SK-N-MC (cell line): ENCODE results near the gene RNF2.

Source experiments
- DNase-seq: peaks from one replicate; pipeline ENCODE4 v3.0.0-alpha.2; 2011; ENCODE audit warnings: low read depth, low spot score
- H3K27ac ChIP-seq: fragments of 200-600 bp; sonication (generic); 2 replicates; pipeline ENCODE4 v1.5.1; 2016; ENCODE audit warnings: mixed run types
- H3K36me3 ChIP-seq: fragments of 200-600 bp; sonication (generic); 2 replicates; pipeline ENCODE4 v1.6.1; 2017; ENCODE audit warnings: antibody characterized with exemption, low read length, mixed read lengths; ENCODE audit not compliant: insufficient read depth
- H3K4me3 ChIP-seq: fragments of 200-600 bp; sonication (generic); 2 replicates; pipeline ENCODE4 v1.5.1; 2016
- H3K9ac ChIP-seq: fragments of 200-600 bp; sonication (generic); 2 replicates; pipeline ENCODE4 v1.8.0; 2017; ENCODE audit warnings: mixed run types, mixed read lengths; ENCODE audit not compliant: insufficient read length
- H3K9me3 ChIP-seq: fragments of 200-600 bp; sonication (generic); 2 replicates; pipeline ENCODE4 v1.6.1; 2017; ENCODE audit warnings: low read depth, mild to moderate bottlenecking, antibody characterized with exemption, low read length, moderate library complexity, mixed read lengths
- EZH2 ChIP-seq: fragments of 200-600 bp; sonication (generic); IDR thresholded peaks from one replicate; pipeline ENCODE4 v1.6.1; 2017; ENCODE audit warnings: antibody characterized with exemption
- FOXP2 ChIP-seq: optimal IDR thresholded peaks from 2 replicates; pipeline ENCODE3; 2011; ENCODE audit warnings: mild to moderate bottlenecking, moderate library complexity; ENCODE audit not compliant: insufficient read depth; ENCODE audit errors: extremely low read length, control extremely low read depth
- POLR2AphosphoS5 ChIP-seq: IDR thresholded peaks from 2 replicates; pipeline ENCODE4 v1.6.1; 2012; ENCODE audit warnings: mild to moderate bottlenecking, low read depth, low read length, borderline replicate concordance

Gene RNF2

DNA sequence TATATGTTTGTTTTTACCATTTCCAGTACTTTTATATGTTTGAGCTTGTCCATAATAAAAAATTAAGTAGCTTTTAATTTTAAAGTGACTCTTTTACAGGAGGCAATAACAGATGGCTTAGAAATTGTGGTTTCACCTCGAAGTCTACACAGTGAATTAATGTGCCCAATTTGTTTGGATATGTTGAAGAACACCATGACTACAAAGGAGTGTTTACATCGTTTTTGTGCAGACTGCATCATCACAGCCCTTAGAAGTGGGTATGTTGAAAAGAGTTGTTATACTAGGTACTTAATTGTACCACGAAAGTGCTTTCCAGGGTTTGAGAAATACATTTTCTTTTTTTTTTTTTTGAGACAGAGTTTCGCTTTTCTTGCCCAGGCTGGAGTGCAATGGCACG lies 46.1 kb downstream of the RNF2 start:
- Histone ChIP-seq H3K4me3 (no peak overlapping the region), H3K9me3 (no peaks in the 10 kb centered on the region; the same call in 1 of the 2 replicates), H3K36me3 (peaks cover 65% of the 10 kb centered on the region), H3K27ac (no peak overlapping the region), H3K9ac (no peak overlapping the region)
- no peak for TF ChIP-seq EZH2
- TF ChIP-seq POLR2AphosphoS5: no peak
- TF ChIP-seq FOXP2: no peak
- DNase-seq: no peak

DNA sequence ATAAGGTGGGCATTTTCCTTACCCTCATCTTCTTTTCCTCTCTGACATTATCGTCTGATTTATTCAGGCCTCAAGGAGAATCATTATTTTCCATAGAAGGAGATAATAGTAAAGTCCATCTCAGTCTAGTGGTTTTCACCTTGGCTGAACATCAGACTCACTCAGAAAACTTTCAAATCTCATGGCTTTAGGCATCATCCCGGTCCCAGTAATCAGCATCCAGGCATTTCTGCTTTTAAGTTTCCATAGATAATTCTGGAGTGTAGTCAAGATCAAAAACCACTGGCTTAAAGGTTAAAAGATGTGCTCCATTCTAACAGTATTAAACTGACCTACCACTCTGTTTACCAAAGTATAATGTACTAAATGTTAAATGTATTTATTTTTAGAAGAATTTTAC lies 49.4 kb downstream of the RNF2 start:
- TF ChIP-seq FOXP2 (no peak), POLR2AphosphoS5 (no peak), EZH2 (no peak)
- H3K36me3 ChIP-seq: peaks cover 65% of the 10 kb centered on the region
- DNase-seq: no peak
- no peak overlapping the region for H3K27ac ChIP-seq
- no peak overlapping the region for H3K4me3 ChIP-seq
- no peak overlapping the region for H3K9ac ChIP-seq
- H3K9me3 ChIP-seq: peaks cover 6% of the 10 kb centered on the region; the same call in 1 of the 2 replicates

DNA sequence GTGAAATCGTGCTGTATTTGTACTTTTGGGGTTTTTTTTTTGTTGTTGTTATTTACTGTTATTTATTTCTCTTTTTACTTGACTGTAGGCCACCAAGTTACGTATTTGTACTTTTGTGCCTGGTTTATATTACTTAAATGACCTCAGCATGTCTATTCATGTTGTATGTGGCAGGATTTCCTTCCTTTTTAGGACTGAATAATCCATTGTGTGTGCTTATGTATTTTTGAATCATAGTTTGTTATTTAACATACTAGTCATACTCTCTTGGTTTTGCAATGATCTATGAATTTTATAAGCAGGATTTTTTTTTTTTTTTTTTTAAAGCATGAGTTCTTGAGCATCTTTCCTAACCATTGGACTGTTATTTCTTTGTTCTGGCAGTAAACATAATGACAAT lies 51.2 kb downstream of the RNF2 start:
- no peak for DNase-seq
- no peak for TF ChIP-seq POLR2AphosphoS5
- TF ChIP-seq EZH2: no peak
- TF ChIP-seq FOXP2: no peak
- H3K27ac ChIP-seq: no peak overlapping the region
- peaks cover 74% of the 10 kb centered on the region for H3K36me3 ChIP-seq
- no peak overlapping the region for H3K9ac ChIP-seq
- H3K9me3 ChIP-seq: peaks cover 6% of the 10 kb centered on the region; the same call in 1 of the 2 replicates
- H3K4me3 ChIP-seq: no peak overlapping the region

DNA sequence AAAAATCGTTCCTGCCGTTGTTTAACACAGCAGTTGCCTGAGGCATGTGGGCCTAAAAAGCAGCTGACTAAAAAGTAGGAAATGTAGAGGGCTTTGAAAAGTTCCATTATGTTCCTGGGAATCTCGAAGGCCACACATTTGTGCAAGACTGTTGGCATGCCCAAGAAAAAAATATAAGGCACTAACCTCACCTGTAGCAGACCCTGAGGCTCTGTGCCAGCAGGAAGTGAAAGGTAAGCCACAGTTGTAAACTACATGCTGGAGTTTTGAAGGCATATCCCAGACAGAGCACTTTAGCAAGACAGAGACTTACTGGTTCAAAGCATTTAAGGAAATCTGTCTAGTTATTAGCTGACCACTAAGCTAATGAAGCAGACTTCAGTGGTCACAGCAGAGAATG lies 58.7 kb downstream of the RNF2 start:
- H3K9ac ChIP-seq: no peak overlapping the region
- H3K36me3 ChIP-seq: peaks cover 56% of the 10 kb centered on the region
- TF ChIP-seq FOXP2 (no peak), POLR2AphosphoS5 (no peak), EZH2 (no peak)
- H3K27ac ChIP-seq: no peak overlapping the region
- H3K9me3 ChIP-seq: peaks cover 6% of the 10 kb centered on the region; the same call in 1 of the 2 replicates
- no peak for DNase-seq
- H3K4me3 ChIP-seq: no peak overlapping the region

DNA sequence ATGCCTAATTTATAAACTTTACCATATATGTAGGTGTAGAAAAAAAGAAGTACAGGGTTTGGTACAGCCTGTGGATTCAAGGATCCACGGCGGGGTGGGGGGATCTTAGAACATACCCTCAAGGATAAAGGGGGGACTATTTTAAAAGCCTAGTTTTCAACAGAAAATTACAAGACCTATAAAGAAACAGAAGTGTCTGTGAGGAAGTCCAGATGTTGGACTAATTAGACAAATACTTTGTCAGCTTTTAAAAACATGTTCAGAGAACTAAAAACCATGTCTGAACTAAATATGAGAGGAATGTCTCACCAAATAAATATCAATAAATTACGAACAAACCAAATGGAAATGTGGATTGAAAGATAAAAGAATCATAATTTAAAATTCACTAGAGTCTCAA lies 59.8 kb downstream of the RNF2 start:
- no peak for DNase-seq
- Histone ChIP-seq H3K4me3 (no peak overlapping the region), H3K36me3 (peaks cover 45% of the 10 kb centered on the region), H3K9ac (no peak overlapping the region), H3K9me3 (no peaks in the 10 kb centered on the region), H3K27ac (no peak overlapping the region)
- TF ChIP-seq POLR2AphosphoS5 (no peak), EZH2 (no peak), FOXP2 (no peak)

DNA sequence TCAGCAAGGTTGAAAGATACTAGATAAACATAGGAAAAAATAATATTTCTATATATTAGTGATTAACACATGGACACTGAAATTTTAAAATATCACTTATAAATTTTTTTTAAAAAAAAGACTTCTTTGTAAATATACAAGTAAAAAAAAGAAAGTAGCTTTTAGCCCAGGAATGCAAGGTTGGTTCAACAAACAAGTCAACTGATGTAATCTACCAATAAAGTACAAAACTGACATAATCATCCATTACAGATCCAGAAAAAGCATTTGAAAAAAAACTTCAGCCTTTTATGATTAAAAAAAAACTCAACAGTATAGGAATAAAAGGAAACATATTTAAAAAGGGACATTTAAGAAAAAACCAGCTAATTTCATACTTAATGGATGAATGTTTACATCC lies 63.0 kb downstream of the RNF2 start:
- DNase-seq: no peak
- Histone ChIP-seq H3K9me3 (no peaks in the 10 kb centered on the region), H3K9ac (no peak overlapping the region), H3K4me3 (no peak overlapping the region), H3K27ac (no peak overlapping the region), H3K36me3 (peaks cover 17% of the 10 kb centered on the region)
- TF ChIP-seq EZH2: no peak
- no peak for TF ChIP-seq FOXP2
- no peak for TF ChIP-seq POLR2AphosphoS5

DNA sequence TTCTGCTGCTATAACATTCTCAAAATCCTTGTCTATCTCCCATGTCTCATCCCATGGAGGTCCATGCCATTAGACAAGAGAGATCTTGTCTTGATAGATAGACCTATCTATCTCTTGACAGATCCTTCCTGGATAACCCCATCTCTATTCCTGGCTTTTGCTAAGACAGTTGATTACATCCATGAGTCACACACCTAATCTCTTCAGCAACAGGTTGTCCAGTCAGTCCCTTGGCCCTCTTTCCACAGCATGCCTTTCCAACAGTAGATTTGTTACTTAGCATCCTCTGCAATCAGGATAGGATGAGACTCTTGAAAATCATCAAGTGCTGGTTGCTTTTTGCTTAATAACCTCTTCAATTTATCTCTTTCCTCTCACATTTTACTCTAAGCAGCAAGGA lies 64.8 kb downstream of the RNF2 start:
- H3K4me3 ChIP-seq: no peak overlapping the region
- no peaks in the 10 kb centered on the region for H3K36me3 ChIP-seq
- no peak for DNase-seq
- no peaks in the 10 kb centered on the region for H3K9me3 ChIP-seq
- TF ChIP-seq POLR2AphosphoS5: no peak
- TF ChIP-seq EZH2: no peak
- TF ChIP-seq FOXP2: no peak
- no peak overlapping the region for H3K27ac ChIP-seq
- no peak overlapping the region for H3K9ac ChIP-seq

DNA sequence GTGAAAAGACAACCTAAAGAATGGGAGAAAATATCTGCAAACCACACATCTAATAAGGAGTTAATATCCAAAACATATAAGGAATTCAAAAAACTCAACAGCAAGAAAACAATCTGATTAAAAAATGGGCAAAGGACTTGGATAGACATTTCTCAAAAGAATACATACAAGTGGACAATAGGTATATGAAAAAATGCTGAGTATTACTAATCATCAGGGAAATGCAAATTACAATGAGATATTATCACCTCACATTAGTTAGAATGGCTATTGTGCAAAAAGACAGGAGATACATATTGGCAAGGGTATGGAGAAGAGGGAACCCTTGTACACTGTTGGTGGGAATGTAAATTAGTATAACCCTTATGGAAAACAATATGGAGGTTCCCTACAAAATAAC lies 66.5 kb downstream of the RNF2 start:
- no peaks in the 10 kb centered on the region for H3K9me3 ChIP-seq
- no peak for TF ChIP-seq POLR2AphosphoS5
- TF ChIP-seq FOXP2: no peak
- TF ChIP-seq EZH2: no peak
- H3K27ac ChIP-seq: no peak overlapping the region
- H3K9ac ChIP-seq: no peak overlapping the region
- DNase-seq: no peak
- H3K4me3 ChIP-seq: no peak overlapping the region
- H3K36me3 ChIP-seq: no peaks in the 10 kb centered on the region

DNA sequence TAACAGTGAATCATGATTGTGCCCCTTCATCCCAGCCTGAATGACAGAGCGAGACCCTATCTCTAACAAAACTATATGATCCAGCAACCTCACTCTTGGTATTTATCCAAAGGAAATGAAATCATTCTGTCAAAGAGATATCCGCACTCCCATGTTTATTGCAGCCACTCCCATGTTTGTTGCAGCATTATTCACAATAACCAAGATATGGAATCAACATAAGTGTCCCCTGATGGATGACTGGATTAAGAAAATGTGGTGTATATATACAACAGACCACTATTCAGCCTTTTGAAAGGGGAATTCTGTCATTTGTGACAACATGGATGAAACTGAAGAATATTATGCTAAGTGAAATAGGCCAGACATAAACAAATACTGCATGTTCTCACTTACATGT lies 67.0 kb downstream of the RNF2 start:
- no peak for TF ChIP-seq POLR2AphosphoS5
- no peak for TF ChIP-seq EZH2
- no peak for TF ChIP-seq FOXP2
- no peak overlapping the region for H3K4me3 ChIP-seq
- H3K9me3 ChIP-seq: no peaks in the 10 kb centered on the region
- no peak overlapping the region for H3K27ac ChIP-seq
- H3K36me3 ChIP-seq: no peaks in the 10 kb centered on the region
- DNase-seq: no peak
- H3K9ac ChIP-seq: no peak overlapping the region

DNA sequence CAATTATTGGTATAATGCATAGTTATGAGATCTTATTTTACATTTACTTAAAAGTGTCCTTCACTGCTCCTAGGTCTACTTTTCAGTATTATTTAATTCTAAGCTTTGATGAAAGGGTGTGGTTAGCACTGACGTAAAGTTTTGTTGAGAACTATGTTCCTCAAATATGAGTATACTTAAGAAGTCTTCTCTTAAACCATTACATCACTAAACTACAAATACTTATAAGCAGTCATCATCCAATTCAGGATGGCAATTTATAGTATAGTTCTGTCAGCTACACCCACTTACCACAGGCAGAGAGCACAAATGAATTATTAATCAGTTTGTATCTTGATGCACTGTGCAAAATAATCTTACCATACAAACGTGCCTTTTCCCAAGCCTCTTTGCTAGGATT lies 84.3 kb downstream of the RNF2 start:
- no peak for DNase-seq
- H3K9ac ChIP-seq: no peak overlapping the region
- no peaks in the 10 kb centered on the region for H3K9me3 ChIP-seq
- TF ChIP-seq FOXP2 (no peak), POLR2AphosphoS5 (no peak), EZH2 (no peak)
- H3K36me3 ChIP-seq: peaks cover 37% of the 10 kb centered on the region; the same call in 1 of the 2 replicates
- no peak overlapping the region for H3K27ac ChIP-seq
- H3K4me3 ChIP-seq: no peak overlapping the region
